Aorta (tissue), 5 donors: ENCODE data around the gene AUP1. TPM values are rescaled to one million over a fixed set of nuclear protein-coding genes. Genes with fewer than 3 reads are reported as not detected.

Experiments
- ATAC-seq: fragments of 200-7000 bp; cut with Tn5 transposase; one replicate; pipeline ENCODE4 v1.9.1; 2022; ENCODE audit warnings: moderate library complexity; ENCODE audit not compliant: low FRiP score
- DNase-seq, 2 donors: peaks; one replicate each; pipeline ENCODE4 v3.0.0-alpha.2; 2020
- H3K27ac ChIP-seq, 2 donors: one replicate each; pipeline ENCODE4 v1.5.1; 2013; ENCODE audit warnings: low read length in 2 of 2, mild to moderate bottlenecking in 2 of 2, moderate library complexity in 2 of 2, control low read depth in 1 of 2, inconsistent platforms in 1 of 2, low read depth in 1 of 2
- H3K27me3 ChIP-seq, 2 donors: one replicate each; pipeline ENCODE4 v1.6.1; 2013; ENCODE audit warnings: control low read depth in 1 of 2, low read length in 1 of 2, mild to moderate bottlenecking in 1 of 2, moderate library complexity in 1 of 2; ENCODE audit not compliant: insufficient read depth in 2 of 2, control insufficient read depth in 1 of 2
- H3K36me3 ChIP-seq, 2 donors: one replicate each; pipeline ENCODE4 v1.6.1; 2013; ENCODE audit warnings: control low read depth in 1 of 2, low read length in 1 of 2, mild to moderate bottlenecking in 1 of 2; ENCODE audit not compliant: insufficient read depth in 2 of 2, control insufficient read depth in 1 of 2
- H3K4me1 ChIP-seq, 2 donors: one replicate each; pipeline ENCODE4 v1.6.1; 2013; ENCODE audit warnings: low read length in 2 of 2, control low read depth in 1 of 2, mild to moderate bottlenecking in 1 of 2, moderate library complexity in 1 of 2; ENCODE audit not compliant: insufficient read depth in 2 of 2, control insufficient read depth in 1 of 2
- H3K4me3 ChIP-seq, 2 donors: one replicate each; pipeline ENCODE4 v1.5.1; 2013; ENCODE audit warnings: low read length in 2 of 2, control low read depth in 1 of 2, mild to moderate bottlenecking in 1 of 2
- H3K9me3 ChIP-seq: one replicate; pipeline ENCODE4 v1.6.1; 2013; ENCODE audit warnings: mild to moderate bottlenecking, low read length; ENCODE audit not compliant: control insufficient read depth
- WGBS, 2 donors: extraction: QIAGEN DNeasy Blood & Tissue Kit; methylation state at CpG; one replicate each; pipeline ENCODE4 v1.1.7; 2013; 5-methylcytosine and 5-hydroxymethylcytosine counted together
- intact Hi-C, 2 donors: fragments of 100-400 bp; cut with DNase I; formaldehyde crosslinking; loops; one replicate each; pipeline versions ENCODE4 v1.14.2 to v1.15.0; 2022
- polyA plus RNA-seq, 2 donors: library from polyadenylated mRNA; stranded (reverse); fragments of 200-250 nt; gene quantifications; one replicate each; pipeline ENCODE4 v1.2.3, GENCODE V29; 2013
- total RNA-seq, 2 donors: library from RNA; stranded (reverse); fragmentation: NEBNext Ultra II Directional; extraction: Animal tissue kit (Norgen Biotek cat#: 25700); gene quantifications; one replicate each; pipeline ENCODE4 v1.2.1, GENCODE V29; 2021
- donor health status: healthy with polysubstance abuse.
- donor health status: Bipolar disorder and iron deficiency.
- donor health status: DM: no; HTN: no; CAD: no.
- donor health status: DM: no; HTN: no; CAD: no.
- donor health status: DM: yes; HTN: yes; CAD: no.

The AUP1 gene
- total and polyA plus RNA-seq, 4 donors = 49.5 to 279 (median 79.2) TPM

GRCh38 chr2:74533464-74533863 is 4.0 kb upstream of the AUP1 start:
- WGBS, 2 donors = 74 to 81% methylated on average over 4 of the region's 4 CpGs
- Histone ChIP-seq H3K9me3 (no peaks in the 10 kb centered on the region), H3K36me3 (no peaks in the 10 kb centered on the region), H3K27ac (no peak overlapping the region), H3K27me3 (no peaks in the 10 kb centered on the region), H3K4me3 (no peak overlapping the region), H3K4me1 (no peaks in the 10 kb centered on the region)
- ATAC-seq (no peak), DNase-seq (no peak)
- intact Hi-C loops = loop anchor here in 1 of 2 donors (10.0 kb wide), 1 partner anchor 51 kb away; no protein-coding TSS in a partner anchor

- DNase-seq = no peak
- H3K36me3 ChIP-seq = no peaks in the 10 kb centered on the region
- H3K9me3 ChIP-seq = no peaks in the 10 kb centered on the region
- no peaks in the 10 kb centered on the region for H3K4me1 ChIP-seq
- no peak overlapping the region for H3K4me3 ChIP-seq
- H3K27me3 ChIP-seq = no peaks in the 10 kb centered on the region
- H3K27ac ChIP-seq = no peak overlapping the region
- intact Hi-C loops = loop anchor here in 1 of 2 donors (10.0 kb wide), 1 partner anchor 53 kb away; no protein-coding TSS in a partner anchor
- no peak for ATAC-seq
Measured at GRCh38 chr2:74532222-74532621, 2.7 kb upstream of the AUP1 start.

GRCh38 chr2:74531666-74532065 is 2.2 kb upstream of the AUP1 start:
- 90% methylated on average over 7 of the region's 7 CpGs for WGBS, 2 donors
- Histone ChIP-seq H3K4me1 (no peaks in the 10 kb centered on the region), H3K4me3 (no peak overlapping the region), H3K27ac (no peak overlapping the region), H3K27me3 (no peaks in the 10 kb centered on the region), H3K36me3 (peaks cover 0 to 3% of the 10 kb centered on the region in 2 donors), H3K9me3 (no peaks in the 10 kb centered on the region)
- DNase-seq (no peak), ATAC-seq (no peak)
- intact Hi-C loops = loop anchor here in 1 of 2 donors (10.0 kb wide), 1 partner anchor 53 kb away; no protein-coding TSS in a partner anchor

GRCh38 chr2:74530239-74531187 is 1.0 kb upstream of the AUP1 start:
- ATAC-seq (peak; percentile 40), DNase-seq (peak; percentile 73 to 85)
- Histone ChIP-seq H3K27ac (peak overlapping the region in 1 of 2 donors; percentile 14), H3K36me3 (peaks cover 0 to 5% of the 10 kb centered on the region in 2 donors), H3K27me3 (no peaks in the 10 kb centered on the region), H3K4me3 (peak overlapping the region; percentile 62 to 73), H3K9me3 (no peaks in the 10 kb centered on the region), H3K4me1 (no peaks in the 10 kb centered on the region)
- intact Hi-C loops = loop anchor here in 1 of 2 donors (10.0 kb wide), 1 partner anchor 54 kb away; no protein-coding TSS in a partner anchor
- 1% methylated on average over 49 to 54 of the region's 54 CpGs for WGBS, 2 donors

GRCh38 chr2:74528600-74529356 is 728 bp downstream of the AUP1 start:
- Histone ChIP-seq H3K36me3 (peaks cover 0 to 5% of the 10 kb centered on the region in 2 donors), H3K27me3 (no peaks in the 10 kb centered on the region), H3K27ac (peak overlapping the region in 1 of 2 donors; percentile 14), H3K4me3 (peak overlapping the region; percentile 52 to 83), H3K9me3 (no peaks in the 10 kb centered on the region), H3K4me1 (no peaks in the 10 kb centered on the region)
- ATAC-seq (peak; percentile 3), DNase-seq (no peak)
- 16 to 18% methylated on average over 29 of the region's 29 CpGs for WGBS, 2 donors
- intact Hi-C loops = loop anchor here in 1 of 2 donors (1.0 to 5.0 kb wide), 4 partner anchors 22 to 54 kb away; partner anchors contain the start of genes DOK1, PCGF1 and TTC31

- Histone ChIP-seq H3K36me3 (peaks cover 0 to 5% of the 10 kb centered on the region in 2 donors), H3K27me3 (no peaks in the 10 kb centered on the region), H3K27ac (no peak overlapping the region), H3K4me3 (no peak overlapping the region), H3K9me3 (no peaks in the 10 kb centered on the region), H3K4me1 (no peaks in the 10 kb centered on the region)
- ATAC-seq = no peak
- 94 to 98% methylated on average over 9 of the region's 9 CpGs for WGBS, 2 donors
- intact Hi-C loops = loop anchor here in 1 of 2 donors (2.0 to 5.0 kb wide), 2 partner anchors 21 to 55 kb away; partner anchors contain the start of gene PCGF1
- DNase-seq = no peak
Measured at GRCh38 chr2:74527741-74528140, 1.8 kb downstream of the AUP1 start.

GRCh38 chr2:74526649-74527230 is 2.8 kb downstream of the AUP1 start:
- no peak for ATAC-seq
- no peaks in the 10 kb centered on the region for H3K9me3 ChIP-seq
- intact Hi-C loops = loop anchor here in 1 of 2 donors (5.0 kb wide), 1 partner anchor 56 kb away; no protein-coding TSS in a partner anchor
- DNase-seq = no peak
- H3K27me3 ChIP-seq = no peaks in the 10 kb centered on the region
- 97% methylated on average over 11 of the region's 11 CpGs for WGBS, 2 donors
- H3K36me3 ChIP-seq = peaks cover 0 to 5% of the 10 kb centered on the region in 2 donors
- H3K4me1 ChIP-seq = no peaks in the 10 kb centered on the region
- no peak overlapping the region for H3K4me3 ChIP-seq
- H3K27ac ChIP-seq = no peak overlapping the region
